Measurements from ENCODE around the gene CDC42BPB.

Gene CDC42BPB

GRCh38 chr14:102911991-102912761 is 145.2 kb downstream of the CDC42BPB start:
- DNase-seq (ENCODE audit: low spot score): no peak

DNA sequence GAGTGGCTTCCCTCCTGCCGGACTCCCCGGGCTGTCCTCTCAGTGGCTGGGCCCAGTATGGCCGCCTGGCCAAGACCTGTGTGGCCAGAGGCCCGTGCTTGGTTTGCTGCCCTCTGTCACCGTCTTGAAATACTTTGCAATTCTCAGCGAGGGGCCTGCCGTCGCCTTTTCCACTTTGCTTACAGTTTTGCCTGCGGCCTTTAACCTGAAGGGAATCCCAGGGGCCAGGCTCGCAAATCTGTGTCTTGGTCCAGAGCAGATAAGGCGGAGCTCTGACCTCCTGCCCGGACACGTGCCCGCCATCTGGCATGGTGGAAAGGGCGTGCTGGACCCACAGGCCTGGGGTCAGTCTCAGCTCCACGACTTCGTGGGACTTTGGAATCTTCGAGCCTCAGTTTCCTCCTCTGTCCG is 145.8 kb downstream of the CDC42BPB start:
- no peak for DNase-seq (ENCODE audit: low spot score)

GRCh38 chr14:102910442-102910841 is 146.9 kb downstream of the CDC42BPB start:
- DNase-seq (ENCODE audit: low spot score): no peak

DNA sequence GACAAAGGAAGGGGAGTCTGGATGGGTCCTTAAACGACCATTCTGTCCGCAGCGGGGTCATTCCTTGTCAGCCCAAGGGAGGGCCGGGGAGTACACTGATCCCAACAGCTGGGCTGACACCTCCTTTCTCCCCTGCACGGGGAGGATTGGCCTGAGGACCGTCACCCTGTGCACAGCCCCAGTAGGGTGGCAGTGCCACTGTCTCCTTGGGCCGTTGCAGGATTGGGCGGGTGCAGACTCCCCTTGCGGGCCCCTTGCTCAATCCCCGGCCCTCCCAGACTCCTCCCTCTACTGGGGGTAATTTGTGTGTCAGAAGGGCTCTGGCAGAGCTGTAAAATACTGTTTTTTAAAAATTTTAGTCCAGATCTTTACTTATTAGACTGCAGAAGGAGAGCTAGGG is 147.4 kb downstream of the CDC42BPB start:
- DNase-seq (ENCODE audit: low spot score): no peak

GRCh38 chr14:102909462-102909861 is 147.9 kb downstream of the CDC42BPB start:
- no peak for DNase-seq (ENCODE audit: low spot score)

- DNase-seq (ENCODE audit: low spot score): no peak
These were observed 148.4 kb downstream of the CDC42BPB start for GRCh38 chr14:102908766-102909455.

- no peak for DNase-seq (ENCODE audit: low spot score)
These were observed 149.2 kb downstream of the CDC42BPB start for GRCh38 chr14:102907980-102908730.

DNA sequence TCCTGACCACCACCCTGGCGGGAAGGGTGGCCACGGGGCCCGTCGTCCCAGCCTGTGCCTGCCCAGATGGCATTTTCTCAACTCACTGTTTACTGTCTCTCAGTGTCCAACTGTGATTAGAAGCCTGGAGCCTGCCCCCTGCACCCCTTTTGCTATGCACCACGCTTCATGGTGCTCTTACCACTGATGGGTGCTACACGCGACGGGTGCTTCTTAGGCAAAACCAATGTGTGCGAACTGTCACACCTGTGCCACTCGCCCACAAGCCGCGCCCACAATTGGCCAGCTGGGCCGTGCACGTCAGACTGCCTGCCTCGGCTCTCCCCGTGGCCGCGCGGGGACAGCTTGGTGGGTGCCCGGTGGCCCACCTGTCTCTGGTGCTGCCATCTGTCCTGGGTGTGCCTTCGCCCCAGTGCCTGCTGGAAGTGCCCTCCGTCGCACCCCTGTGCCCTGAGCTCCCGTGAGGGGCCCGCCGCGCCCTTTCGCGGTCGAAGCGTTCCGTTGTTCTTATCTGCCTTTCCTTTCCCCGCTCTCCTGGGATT is 150.0 kb downstream of the CDC42BPB start:
- no peak for DNase-seq (ENCODE audit: low spot score)

GRCh38 chr14:102906616-102907302 is 150.6 kb downstream of the CDC42BPB start:
- DNase-seq (ENCODE audit: low spot score): no peak

DNA sequence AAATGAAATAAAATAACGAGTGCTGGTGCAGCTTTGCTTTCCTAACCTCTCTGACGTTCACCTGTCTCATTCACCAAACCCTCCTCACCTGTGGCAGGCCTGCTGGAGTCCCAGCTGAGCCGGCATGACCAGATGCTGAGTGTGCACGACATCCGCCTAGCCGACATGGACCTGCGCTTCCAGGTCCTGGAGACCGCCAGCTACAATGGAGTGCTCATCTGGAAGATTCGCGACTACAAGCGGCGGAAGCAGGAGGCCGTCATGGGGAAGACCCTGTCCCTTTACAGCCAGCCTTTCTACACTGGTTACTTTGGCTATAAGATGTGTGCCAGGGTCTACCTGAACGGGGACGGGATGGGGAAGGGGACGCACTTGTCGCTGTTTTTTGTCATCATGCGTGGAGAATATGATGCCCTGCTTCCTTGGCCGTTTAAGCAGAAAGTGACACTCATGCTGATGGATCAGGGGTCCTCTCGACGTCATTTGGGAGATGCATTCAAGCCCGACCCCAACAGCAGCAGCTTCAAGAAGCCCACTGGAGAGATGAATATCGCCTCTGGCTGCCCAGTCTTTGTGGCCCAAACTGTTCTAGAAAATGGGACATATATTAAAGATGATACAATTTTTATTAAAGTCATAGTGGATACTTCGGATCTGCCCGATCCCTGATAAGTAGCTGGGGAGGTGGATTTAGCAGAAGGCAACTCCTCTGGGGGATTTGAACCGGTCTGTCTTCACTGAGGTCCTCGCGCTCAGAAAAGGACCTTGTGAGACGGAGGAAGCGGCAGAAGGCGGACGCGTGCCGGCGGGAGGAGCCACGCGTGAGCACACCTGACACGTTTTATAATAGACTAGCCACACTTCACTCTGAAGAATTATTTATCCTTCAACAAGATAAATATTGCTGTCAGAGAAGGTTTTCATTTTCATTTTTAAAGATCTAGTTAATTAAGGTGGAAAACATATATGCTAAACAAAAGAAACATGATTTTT is 151.9 kb downstream of the CDC42BPB start:
- DNase-seq (ENCODE audit: low spot score): no peak

DNA sequence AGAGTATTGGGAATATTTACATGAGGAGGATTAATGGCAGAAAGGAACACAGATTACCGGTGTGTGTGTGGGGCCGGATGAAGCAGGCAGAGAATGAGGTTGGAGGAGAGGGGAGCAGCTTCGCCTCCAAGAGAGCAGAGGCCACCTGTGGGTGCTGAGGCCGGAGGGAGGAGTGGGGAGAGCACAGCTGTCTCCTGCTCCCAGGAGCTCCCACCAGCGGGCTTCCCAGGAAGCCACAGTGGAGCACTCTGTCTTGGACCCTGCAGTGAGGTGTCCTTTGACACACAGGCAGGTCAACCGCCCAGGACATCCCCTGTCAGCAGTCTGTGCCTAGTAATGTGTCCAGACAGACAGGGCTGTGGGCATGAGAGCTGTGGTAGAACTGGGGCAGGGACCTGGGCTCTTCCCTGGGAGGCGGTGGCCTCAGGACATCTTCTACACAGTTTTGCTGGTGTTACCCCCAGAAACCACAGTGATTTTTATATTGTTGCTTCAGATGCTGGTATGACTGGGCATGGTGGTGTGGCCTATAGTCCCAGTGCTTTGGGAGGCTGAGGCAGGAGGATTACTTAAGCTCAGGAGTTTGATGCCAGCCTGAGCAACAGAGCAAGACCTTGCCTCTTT is 153.3 kb downstream of the CDC42BPB start:
- DNase-seq (ENCODE audit: low spot score): no peak

GRCh38 chr14:102903248-102903888 is 154.0 kb downstream of the CDC42BPB start:
- DNase-seq (ENCODE audit: low spot score): no peak

GRCh38 chr14:102902523-102903247 is 154.7 kb downstream of the CDC42BPB start:
- DNase-seq (ENCODE audit: low spot score): no peak

- DNase-seq (ENCODE audit: low spot score): no peak
These were observed 155.3 kb downstream of the CDC42BPB start for GRCh38 chr14:102902086-102902485.

- DNase-seq (ENCODE audit: low spot score): no peak
These were observed 155.7 kb downstream of the CDC42BPB start for GRCh38 chr14:102901633-102902032.

- DNase-seq (ENCODE audit: low spot score): no peak
These were observed 156.4 kb downstream of the CDC42BPB start for GRCh38 chr14:102900631-102901571.

GRCh38 chr14:102899516-102899900 is 157.8 kb downstream of the CDC42BPB start:
- DNase-seq (ENCODE audit: low spot score): no peak

All from hematopoietic multipotent progenitor cell treated with erythropoietin and hydrocortisone succinate and interleukin-3 and kit ligand, for 15 days (in vitro differentiated cells).